Measurements from ENCODE around the gene SMAD6.

The SMAD6 gene

GRCh38 chr15:66777596-66778313 lies 75.7 kb downstream of the SMAD6 start:
- DNase-seq, result no peak

- DNase-seq, result no peak
Measured at GRCh38 chr15:66778314-66778665, 76.3 kb downstream of the SMAD6 start.

- DNase-seq, result no peak
Measured at GRCh38 chr15:66778716-66779115, 76.7 kb downstream of the SMAD6 start.

- DNase-seq, result no peak
Measured at GRCh38 chr15:66779331-66780009, 77.4 kb downstream of the SMAD6 start.

- DNase-seq, result no peak
Measured at GRCh38 chr15:66780172-66780972, 78.3 kb downstream of the SMAD6 start.

GRCh38 chr15:66780973-66781718 lies 79.1 kb downstream of the SMAD6 start:
- DNase-seq, result no peak

GRCh38 chr15:66782785-66783184 lies 80.7 kb downstream of the SMAD6 start:
- no peak for DNase-seq

- DNase-seq, result no peak
Measured at GRCh38 chr15:66783314-66783713, 81.3 kb downstream of the SMAD6 start.

GRCh38 chr15:66783725-66784124 lies 81.7 kb downstream of the SMAD6 start:
- DNase-seq, result no peak

GRCh38 chr15:66784174-66784573 lies 82.1 kb downstream of the SMAD6 start:
- DNase-seq, result no peak

- no peak for DNase-seq
Measured at GRCh38 chr15:66785637-66786036, 83.6 kb downstream of the SMAD6 start.

GRCh38 chr15:66786222-66786621 lies 84.2 kb downstream of the SMAD6 start:
- no peak for DNase-seq

GRCh38 chr15:66786708-66787488 lies 84.9 kb downstream of the SMAD6 start:
- no peak for DNase-seq

- DNase-seq, result no peak
Measured at GRCh38 chr15:66787489-66787871, 85.4 kb downstream of the SMAD6 start.

GRCh38 chr15:66788024-66788423 lies 86.0 kb downstream of the SMAD6 start:
- DNase-seq, result no peak

- no peak for DNase-seq
Measured at GRCh38 chr15:66789029-66790025, 87.3 kb downstream of the SMAD6 start.

GRCh38 chr15:66795851-66796250 lies 93.8 kb downstream of the SMAD6 start:
- DNase-seq, result no peak

- DNase-seq, result no peak
Measured at GRCh38 chr15:66796343-66796742, 94.3 kb downstream of the SMAD6 start.

- no peak for DNase-seq
Measured at GRCh38 chr15:66797921-66798320, 95.9 kb downstream of the SMAD6 start.

GRCh38 chr15:66798426-66799061 lies 96.5 kb downstream of the SMAD6 start:
- DNase-seq, result no peak
